Breast epithelium (tissue), 4 donors: ENCODE data around the gene FOLR2. TPM values are rescaled to one million over a fixed set of nuclear protein-coding genes. Genes with fewer than 3 reads are reported as not detected.
"Not testable (repeated sequence)": the region's sequence is repeated elsewhere in the genome, so short reads cannot be mapped to it uniquely, and the experiment has no call there.

Experiments
- DNase-seq, 2 donors: peaks; one replicate each; pipeline ENCODE4 v3.0.0-alpha.2; 2019; ENCODE audit warnings: low spot score in 2 of 2
- H3K27ac ChIP-seq, 2 donors: fragments of 200-600 bp; sonication (generic) in 1 of 2; one replicate each; pipeline ENCODE4 v1.5.1; 2016 to 2019; ENCODE audit warnings: mild to moderate bottlenecking in 1 of 2
- H3K27me3 ChIP-seq, 2 donors: fragments of 200-600 bp; sonication (generic) in 1 of 2; one replicate each; pipeline versions ENCODE4 v1.5.1 to v1.6.0; 2017 to 2019; ENCODE audit warnings: control low read depth in 1 of 2, mild to moderate bottlenecking in 1 of 2
- H3K36me3 ChIP-seq: fragments of 200-600 bp; one replicate; pipeline ENCODE4 v1.5.1; 2019
- H3K4me1 ChIP-seq, 2 donors: fragments of 200-600 bp; sonication (generic); one replicate each; pipeline ENCODE4 v1.5.1; 2016 to 2019; ENCODE audit warnings: control low read depth in 1 of 2
- H3K4me3 ChIP-seq, 3 donors: fragments of 200-600 bp; sonication (generic); 1 replicate in 2 of 3; 2 replicates in 1 of 3; pipeline ENCODE4 v1.5.1; 2016 to 2019; ENCODE audit warnings: mild to moderate bottlenecking in 3 of 3, moderate library complexity in 2 of 3
- H3K9me3 ChIP-seq, 2 donors: fragments of 200-600 bp; sonication (generic) in 1 of 2; one replicate each; pipeline ENCODE4 v1.5.1; 2016 to 2019; ENCODE audit warnings: control low read depth in 1 of 2
- CTCF ChIP-seq, 3 donors: fragments of 450-650 bp; IDR thresholded peaks; one replicate each; pipeline ENCODE4 v1.5.1; 2016 to 2017; ENCODE audit warnings: antibody characterized with exemption in 3 of 3, mild to moderate bottlenecking in 3 of 3, moderate library complexity in 3 of 3
- POLR2A ChIP-seq: fragments of 450-650 bp; IDR thresholded peaks from one replicate; pipeline ENCODE4 v1.6.1; 2016; ENCODE audit warnings: antibody characterized with exemption, mild to moderate bottlenecking, moderate library complexity
- POLR2AphosphoS5 ChIP-seq, 3 donors: sonication (generic); formaldehyde crosslinking; IDR thresholded peaks; one replicate each; pipeline ENCODE4 v1.6.1; 2017; ENCODE audit warnings: antibody characterized with exemption in 3 of 3
- intact Hi-C: fragments of 100-400 bp; cut with DNase I; formaldehyde crosslinking; loops from one replicate; pipeline ENCODE4 v1.15.1; 2023; ENCODE audit warnings: low total_unique reads
- total RNA-seq, 3 donors: library from RNA; depleted of rRNA; stranded (reverse); fragments of >200 nt; gene quantifications; one replicate each; pipeline ENCODE4 v1.1.0, GENCODE V29; 2016

Gene FOLR2
- 100 to 1,000 TPM in 1 of 3 donors, 10 to 100 TPM in 1, 1 to 10 TPM in 1; 5.2 to 143 (median 16.7) TPM for total RNA-seq

GRCh38 chr11:72216638-72217037 lies at the start of gene FOLR2:
TSS of gene FOLR2 (plus strand) at chr11:72216794. CDS start at chr11:72218585, 1,791 bp downstream.
- intact Hi-C loops: no loop called here
- DNase-seq: no peak
- H3K9me3 ChIP-seq: no peaks in the 10 kb centered on the region
- no peaks in the 10 kb centered on the region for H3K36me3 ChIP-seq
- no peaks in the 10 kb centered on the region for H3K4me1 ChIP-seq
- H3K27ac ChIP-seq: no peak within 1 kb of the TSS
- no peaks in the 10 kb centered on the region for H3K27me3 ChIP-seq
- TF ChIP-seq CTCF (IDR thresholded peaks at IDR 0.05) (no peak), POLR2AphosphoS5 (IDR thresholded peaks at IDR 0.05) (no peak), POLR2A (no peak)
- H3K4me3 ChIP-seq: peak within 1 kb of the TSS in 1 of 3 donors; percentile 29

GRCh38 chr11:72169046-72169555 lies 47.5 kb upstream of the FOLR2 start:
- intact Hi-C loops, H3K27me3 ChIP-seq: not testable (repeated sequence)

DNA sequence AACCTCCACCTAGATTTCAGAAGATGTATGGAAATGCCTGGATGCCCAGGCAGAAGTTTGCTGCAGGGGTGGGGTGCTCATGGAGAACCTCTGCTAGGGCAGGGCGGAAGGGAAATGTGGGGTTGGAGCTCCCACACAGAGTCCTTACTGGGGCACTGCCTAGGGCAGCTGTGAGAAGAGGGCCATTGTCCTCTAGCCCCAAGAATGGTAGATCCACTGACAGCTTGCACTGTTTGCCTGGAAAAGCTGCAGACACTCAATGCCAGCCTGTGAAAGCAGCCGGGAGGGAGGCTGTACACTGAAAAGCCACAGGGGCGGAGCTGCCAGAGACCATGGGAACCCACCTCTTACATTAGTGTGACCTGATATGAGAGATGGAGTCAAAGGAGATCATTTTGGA lies 46.8 kb upstream of the FOLR2 start:
- H3K9me3 ChIP-seq, intact Hi-C loops, H3K4me1 ChIP-seq, DNase-seq, H3K27me3 ChIP-seq, H3K4me3 ChIP-seq, H3K27ac ChIP-seq, H3K36me3 ChIP-seq: not testable (repeated sequence)

More at GRCh38 chr11:72169046-72169555, 47.5 kb upstream of the FOLR2 start:
- H3K36me3 ChIP-seq, H3K4me1 ChIP-seq, H3K27ac ChIP-seq, H3K9me3 ChIP-seq, DNase-seq, H3K4me3 ChIP-seq: not testable (repeated sequence)

- H3K27me3 ChIP-seq, intact Hi-C loops, H3K4me1 ChIP-seq, DNase-seq, H3K27ac ChIP-seq, H3K9me3 ChIP-seq, H3K4me3 ChIP-seq, H3K36me3 ChIP-seq: not testable (repeated sequence)
These were observed 44.6 kb upstream of the FOLR2 start for GRCh38 chr11:72172043-72172442.

- H3K36me3 ChIP-seq: no peaks in the 10 kb centered on the region
- no peaks in the 10 kb centered on the region for H3K9me3 ChIP-seq
- no peaks in the 10 kb centered on the region for H3K4me1 ChIP-seq
- no peak overlapping the region for H3K4me3 ChIP-seq
- H3K27me3 ChIP-seq: no peaks in the 10 kb centered on the region
- intact Hi-C loops: no loop called here
- TF ChIP-seq CTCF (IDR thresholded peaks at IDR 0.05) (no peak), POLR2AphosphoS5 (IDR thresholded peaks at IDR 0.05) (no peak), POLR2A (no peak)
- DNase-seq: no peak
- no peak overlapping the region for H3K27ac ChIP-seq
These were observed 43.3 kb upstream of the FOLR2 start for GRCh38 chr11:72173291-72173690.

DNA sequence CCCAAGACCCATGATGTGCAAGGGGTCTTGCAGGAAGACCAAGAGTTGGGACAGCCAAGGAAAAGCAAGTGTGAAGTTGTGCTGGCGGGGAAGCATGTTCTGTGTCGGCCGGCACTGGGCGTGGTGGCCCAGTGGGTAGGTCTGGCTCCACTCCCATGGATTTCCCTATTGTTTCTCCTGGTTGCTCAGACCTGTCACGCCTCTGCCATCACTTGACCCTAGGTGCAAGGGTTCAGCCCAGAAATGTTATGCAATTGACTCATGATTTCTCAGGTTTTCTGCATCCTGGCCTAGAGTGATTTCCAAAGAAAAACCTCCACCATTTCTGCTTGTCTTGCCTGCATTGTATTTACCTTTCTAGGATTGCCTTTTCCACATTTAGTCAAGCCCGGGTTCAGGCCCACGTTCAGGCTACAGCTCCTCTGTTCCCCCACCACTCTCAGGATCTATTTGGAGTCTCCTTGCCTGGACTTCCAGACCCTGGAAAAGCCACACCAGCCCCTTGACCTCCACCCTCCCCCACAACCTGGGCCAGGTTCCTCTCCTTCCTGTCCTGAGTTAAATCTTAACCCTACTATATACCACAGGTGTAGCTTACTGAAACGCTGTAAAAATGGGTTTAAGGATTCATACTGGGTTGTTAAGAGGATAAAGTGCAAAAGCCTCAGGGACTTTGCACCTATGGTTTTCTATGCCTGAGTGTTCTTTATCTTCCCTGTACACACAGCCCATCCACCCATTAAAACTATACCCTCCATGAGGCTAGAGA lies 42.1 kb upstream of the FOLR2 start:
- H3K4me1 ChIP-seq: no peaks in the 10 kb centered on the region
- no peak for TF ChIP-seq CTCF (IDR thresholded peaks at IDR 0.05)
- no peak for TF ChIP-seq POLR2AphosphoS5 (IDR thresholded peaks at IDR 0.05)
- no peak for TF ChIP-seq POLR2A
- H3K4me3 ChIP-seq: no peak overlapping the region
- no peaks in the 10 kb centered on the region for H3K27me3 ChIP-seq
- no peak for DNase-seq
- H3K9me3 ChIP-seq: no peaks in the 10 kb centered on the region
- intact Hi-C loops: no loop called here
- no peak overlapping the region for H3K27ac ChIP-seq
- H3K36me3 ChIP-seq: no peaks in the 10 kb centered on the region
